DMS 273 (cell line): Measurements from ENCODE around the gene VGLL3.
A peak's percentile ranks its signal among the peaks of the same experiment; 100 is the strongest.
"Not testable (repeated sequence)": the region's sequence is repeated elsewhere in the genome, so short reads cannot be mapped to it uniquely, and the experiment has no call there.

ENCODE experiments used
- DNase-seq: peaks from one replicate; lab custom pipeline; 2025; ENCODE audit not compliant: unreplicated experiment; lab: John Stamatoyannopoulos, UW

The VGLL3 gene

DNA sequence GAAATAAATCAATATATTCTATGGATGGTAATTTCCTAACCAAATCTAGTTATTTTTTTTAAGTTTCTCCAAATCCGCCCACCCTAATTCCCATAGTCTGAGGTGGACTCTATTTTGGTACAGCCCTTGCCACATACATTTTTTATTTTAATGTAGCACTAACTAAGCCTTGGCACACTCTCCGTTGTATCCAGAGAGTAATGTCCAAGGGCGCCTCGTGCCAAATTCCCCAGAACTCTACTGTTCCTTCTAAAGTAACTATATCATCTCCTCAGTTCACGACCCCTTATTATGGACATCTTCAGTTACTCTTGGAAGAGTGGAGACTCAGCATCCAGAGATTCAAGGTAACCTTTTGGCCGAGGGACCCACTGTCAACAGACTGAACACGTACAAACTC lies 1.3 kb downstream of the VGLL3 start:
- no peak for DNase-seq

DNA sequence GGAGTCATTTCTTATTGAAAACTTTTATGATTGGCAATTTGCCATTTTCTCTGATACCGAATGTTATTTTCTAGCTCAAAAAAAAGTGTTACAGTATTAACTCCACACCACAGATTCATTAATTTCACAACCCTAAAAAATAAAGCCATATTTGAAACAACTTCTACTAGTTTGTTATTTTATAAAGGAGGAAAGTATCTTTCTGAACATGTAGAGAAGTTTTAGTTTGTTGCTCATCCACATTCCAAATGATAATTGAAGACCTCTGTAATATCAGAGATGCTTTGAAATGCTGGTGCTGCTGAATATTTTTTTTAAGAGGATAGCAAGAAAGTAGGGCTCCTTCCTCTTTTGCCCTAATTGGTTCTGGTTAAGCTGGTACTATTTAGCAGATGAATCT lies 1.9 kb downstream of the VGLL3 start:
- DNase-seq: no peak

DNA sequence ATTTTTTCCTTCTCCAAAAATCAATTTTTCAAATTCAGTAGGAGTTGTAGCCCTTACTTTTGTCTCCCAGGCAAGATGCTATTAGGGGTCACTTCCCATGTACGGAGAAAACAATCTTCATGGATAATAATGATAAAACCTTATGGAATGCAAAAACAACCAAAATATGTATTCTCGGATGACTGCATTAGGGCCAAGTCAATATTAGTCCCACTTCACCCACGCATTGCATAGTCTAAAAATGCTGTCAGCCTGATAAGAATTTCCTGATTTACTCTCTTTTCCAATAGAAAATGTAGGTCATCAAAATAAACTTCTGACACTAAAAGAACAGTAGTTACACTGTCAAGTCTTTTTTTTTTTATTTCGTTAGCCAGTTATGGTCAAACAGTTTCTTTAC lies 2.7 kb downstream of the VGLL3 start:
- DNase-seq: no peak

DNA sequence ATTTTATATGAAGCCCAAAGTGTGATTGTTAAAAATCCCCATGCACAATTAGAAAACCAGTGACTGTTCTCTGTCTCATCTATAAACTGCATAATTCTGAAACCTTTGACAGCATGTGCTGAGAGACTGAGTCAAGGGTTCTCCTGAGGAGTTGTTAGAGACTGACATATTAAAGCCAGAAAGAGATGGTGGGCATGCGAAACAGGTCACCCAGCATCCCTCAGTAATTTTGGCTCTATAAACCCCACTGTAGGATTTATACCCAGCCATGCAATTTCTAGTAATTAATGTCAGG lies 3.6 kb downstream of the VGLL3 start:
- no peak for DNase-seq

DNA sequence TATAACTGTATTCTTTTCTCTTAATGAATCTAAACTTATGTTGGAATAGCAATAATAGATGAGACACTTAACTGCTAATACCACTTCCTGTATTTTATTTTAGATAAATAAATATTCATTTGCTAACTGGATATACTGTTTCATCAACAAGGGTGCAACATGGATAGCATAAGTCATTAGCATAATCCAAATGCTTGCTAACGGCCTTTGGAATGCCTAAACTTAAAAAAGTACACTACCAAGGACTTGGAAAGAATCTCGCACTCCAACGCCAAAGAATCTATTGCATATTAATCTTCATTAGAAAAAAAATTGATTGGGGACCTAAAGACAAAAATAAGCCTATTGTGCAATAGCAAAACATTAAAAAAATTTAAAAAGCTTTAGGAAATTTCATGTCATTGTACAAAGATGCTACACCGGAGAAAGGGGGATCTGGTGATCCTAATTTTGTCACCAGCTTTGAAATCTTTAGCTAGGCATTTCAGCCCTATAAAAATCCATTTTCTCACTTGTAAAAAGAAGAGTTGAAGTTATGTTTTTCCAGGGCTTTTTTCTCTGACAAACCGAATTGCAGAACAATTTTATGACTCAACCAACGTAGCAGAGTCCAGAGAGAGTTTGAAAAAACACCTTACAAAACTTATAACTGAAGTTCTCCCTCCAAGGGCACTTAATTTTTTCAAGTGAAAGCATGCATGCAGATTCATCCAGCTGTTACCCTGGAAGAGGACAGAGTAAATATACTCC lies 4.1 kb downstream of the VGLL3 start:
- DNase-seq: no peak

DNA sequence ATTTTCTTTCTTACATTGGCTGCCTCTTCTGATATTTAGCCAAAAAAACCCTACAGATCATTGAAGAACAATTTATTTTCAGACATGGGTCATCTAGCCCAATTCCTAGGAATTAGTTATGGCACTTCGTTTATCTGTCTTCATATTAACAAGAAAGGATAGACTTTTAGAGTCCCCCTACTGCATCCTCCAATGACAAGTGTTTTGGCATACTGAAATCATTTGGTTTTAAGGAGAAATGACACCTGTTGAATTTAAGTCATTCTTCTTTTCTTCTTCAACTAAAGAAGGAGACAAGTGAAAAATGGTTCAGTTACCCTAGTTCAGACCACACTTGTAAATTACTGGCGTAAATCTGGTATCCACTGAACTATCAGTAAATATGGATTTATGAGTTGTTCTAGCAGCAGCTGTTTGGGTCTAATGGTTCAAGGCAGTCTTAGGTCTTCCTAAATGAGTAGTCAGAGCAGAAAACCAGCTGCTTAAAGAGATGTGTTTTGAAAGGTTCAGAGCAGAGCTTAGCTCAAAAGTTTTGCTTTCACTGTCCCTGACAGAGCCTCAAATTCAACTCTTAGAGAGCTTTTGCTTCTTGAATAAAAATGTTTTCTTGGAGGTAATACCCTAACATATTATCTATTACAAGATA lies 5.6 kb downstream of the VGLL3 start:
- no peak for DNase-seq

DNA sequence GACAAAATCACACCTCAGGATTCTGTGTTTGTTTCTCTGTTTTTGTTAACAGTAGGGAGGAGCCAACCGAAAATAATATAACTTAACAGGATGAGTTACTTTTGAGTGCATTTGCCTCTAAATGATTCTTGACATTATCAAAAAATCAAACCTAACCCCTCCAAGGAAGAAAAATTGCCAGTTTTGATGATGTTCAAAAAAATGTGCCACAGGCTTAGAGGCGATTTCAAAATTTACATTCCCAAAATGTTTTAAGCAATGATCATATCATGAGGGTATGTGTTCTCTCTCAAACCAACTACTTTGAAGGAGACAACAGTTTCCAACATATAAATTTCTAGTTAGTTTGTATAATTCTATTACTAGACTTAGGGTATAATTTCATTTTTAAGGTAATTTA lies 6.7 kb downstream of the VGLL3 start:
- no peak for DNase-seq

DNA sequence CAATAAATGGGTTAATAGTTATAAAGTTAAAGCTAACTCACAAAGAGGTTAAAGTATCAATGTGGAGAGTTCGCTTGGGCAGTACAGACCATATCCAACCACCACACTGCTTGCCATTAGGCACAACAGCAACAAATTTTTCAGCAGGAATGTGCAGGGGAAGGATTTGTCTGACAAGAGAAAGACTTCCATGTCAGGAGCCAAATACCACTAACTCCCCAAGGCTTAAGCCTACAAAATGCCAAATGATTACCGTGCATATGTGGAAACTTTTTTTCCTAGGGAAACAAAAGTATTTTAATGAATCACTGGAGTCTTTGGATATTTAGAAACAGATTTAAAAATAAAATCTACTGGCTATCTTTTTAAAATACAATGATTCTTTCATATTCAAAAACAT lies 8.1 kb downstream of the VGLL3 start:
- DNase-seq: no peak

DNA sequence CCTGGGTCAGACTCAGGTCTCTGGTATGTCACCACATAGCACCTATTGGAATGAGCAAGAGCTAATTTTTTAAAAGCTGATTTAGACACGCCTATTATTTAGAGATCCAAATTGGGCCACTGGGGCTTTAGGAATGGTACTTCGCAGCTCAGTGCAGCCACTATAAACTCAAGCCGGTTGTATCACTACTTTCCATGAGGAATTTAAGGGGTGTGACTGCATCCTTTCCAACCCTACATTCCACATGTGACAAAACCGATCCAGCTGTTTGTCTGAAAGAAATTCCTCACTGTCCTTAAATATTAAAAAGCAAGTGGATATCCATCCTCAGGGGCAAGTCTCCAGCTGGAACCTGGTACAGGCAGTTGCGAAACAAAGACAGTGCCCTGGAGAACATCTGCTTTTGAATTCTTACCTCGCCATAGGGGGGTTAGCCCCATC lies 12.8 kb downstream of the VGLL3 start:
- no peak for DNase-seq

DNA sequence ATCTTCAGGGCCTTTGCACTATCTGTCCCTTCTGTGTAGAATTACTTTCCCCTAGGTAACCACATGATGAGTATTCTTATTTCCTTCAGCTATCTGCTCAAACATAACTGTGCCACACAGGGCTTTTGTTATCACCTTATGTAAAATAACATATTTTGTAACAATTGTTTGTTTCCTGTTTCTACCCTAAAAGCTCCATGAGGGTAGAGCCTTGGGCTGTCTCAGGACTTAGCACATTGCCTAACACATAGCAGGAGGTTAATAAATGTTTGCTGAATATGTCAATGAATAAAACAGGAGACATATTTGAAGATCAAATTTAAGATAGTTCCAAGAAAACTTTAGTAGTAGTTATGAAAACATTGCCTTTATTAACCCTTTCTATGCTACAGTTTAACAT lies 14.7 kb downstream of the VGLL3 start:
- DNase-seq: no peak

DNA sequence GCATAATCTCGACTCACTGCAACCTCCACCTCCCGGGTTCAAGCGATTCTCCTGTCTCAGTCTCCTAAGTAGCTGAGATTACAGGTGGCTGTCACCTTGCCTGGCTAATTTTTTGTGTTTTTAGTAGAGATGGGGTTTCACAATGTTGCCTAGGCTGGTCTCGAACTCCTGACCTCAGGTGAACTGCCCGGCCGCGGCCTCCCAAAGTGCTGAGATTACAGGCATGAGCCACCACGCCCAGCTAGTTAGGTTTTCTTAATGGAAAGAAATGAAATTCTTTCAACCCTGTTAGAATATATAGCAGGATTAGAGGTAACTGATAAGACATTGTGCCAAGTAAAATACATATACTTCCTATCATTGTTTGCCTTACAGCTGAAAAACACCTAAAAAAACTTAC lies 16.8 kb downstream of the VGLL3 start:
- DNase-seq: not testable (repeated sequence)

DNA sequence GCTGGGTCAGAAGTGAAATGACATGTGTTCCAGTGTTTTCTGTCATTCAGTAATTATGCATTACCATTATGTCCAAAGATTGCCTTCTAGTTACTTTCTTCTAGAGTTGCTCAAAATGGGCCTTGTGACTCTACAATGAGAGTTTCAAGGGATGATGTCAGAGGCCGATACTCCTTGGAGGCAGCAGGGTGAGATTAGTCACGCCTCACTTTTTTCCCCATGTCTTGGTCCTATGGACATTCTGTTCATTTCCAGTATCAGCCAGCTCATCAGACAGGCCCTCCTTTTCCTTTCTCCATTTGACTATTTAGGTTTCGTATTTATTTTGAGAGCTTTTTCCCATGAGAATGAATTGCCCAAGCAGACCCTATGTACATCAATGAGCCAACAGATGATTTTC lies 17.5 kb downstream of the VGLL3 start:
- no peak for DNase-seq

DNA sequence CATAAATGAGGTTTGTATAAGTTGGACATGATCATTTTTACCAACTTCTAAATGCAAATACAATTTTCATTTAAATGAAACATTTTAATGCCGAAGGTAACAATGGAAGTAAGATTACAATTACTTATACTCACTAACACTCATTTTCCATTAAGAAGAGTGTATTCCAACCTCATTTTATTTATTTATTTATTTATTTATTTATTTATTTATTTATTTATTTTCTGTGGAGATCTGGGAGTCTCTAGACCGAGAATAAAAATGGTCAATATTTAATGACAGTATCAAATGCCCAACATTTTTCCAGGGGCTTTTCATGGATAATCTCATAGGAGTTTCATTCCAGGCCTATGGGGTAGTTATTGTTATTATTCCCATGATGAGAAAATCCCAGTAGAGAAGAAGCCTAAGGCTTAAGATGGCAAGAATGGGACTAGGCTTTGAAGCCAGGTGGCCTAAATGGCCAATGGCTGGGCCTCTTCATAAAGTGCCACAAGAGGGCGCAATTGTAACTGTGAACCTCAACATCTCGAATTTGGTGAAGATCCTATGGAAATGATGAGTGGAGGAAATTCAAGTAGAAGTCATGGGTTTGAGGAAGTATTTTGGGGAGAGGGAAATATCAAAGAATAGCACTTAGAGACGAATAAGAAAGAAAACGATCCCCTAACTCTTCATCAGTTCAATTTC lies 21.3 kb downstream of the VGLL3 start:
- DNase-seq: peak; percentile 43

DNA sequence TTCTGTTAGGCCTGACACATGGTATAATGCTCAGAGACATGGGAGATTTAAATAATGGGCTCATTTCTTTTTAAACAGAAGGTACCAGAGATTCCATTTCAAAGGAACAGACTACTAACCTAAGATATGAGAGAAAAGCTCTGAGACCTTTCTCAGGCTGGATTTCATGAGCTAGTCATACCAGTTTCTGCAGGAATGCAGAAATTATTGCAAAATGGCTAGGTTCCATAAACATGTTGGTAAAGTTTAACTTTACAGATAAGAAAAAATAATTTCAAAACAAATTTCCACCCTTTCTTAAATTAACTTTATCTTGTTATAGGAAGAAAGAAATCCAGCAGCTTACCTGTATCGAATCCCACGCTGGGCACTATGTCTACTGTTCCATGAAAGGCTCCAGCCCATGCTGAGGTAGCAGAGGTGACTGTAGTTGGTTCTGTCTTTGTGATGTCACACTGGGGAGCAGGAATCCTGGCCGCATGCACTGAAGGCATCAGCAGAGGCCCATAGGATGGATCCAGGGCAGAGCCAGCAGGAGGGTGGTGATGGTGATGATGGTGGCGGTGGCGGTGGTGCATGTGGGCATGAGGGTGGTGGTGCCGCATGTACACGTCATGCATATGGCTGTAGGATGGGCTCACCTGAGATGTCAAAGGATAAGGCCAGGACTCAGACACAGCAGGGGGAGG lies 22.6 kb downstream of the VGLL3 start:
- DNase-seq: no peak

DNA sequence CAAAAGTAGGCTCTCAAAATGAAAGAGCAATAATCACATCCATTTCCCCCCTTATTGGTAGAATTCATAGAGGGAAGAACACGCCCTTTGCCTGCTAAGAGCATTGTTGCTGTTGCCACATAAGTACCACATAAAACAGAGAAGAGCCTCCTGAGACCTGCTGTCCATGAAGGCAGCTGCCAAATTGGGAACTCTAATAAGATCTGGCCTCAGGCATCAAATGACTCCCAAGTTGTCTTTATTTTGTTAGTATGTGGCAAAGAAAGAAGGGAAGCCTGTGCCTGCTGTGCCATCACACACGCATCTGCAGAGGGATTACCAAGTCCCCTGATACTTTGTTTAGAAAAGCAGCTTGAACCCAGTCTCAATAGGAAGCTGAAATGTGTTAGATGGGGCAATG lies 23.9 kb downstream of the VGLL3 start:
- DNase-seq: no peak

DNA sequence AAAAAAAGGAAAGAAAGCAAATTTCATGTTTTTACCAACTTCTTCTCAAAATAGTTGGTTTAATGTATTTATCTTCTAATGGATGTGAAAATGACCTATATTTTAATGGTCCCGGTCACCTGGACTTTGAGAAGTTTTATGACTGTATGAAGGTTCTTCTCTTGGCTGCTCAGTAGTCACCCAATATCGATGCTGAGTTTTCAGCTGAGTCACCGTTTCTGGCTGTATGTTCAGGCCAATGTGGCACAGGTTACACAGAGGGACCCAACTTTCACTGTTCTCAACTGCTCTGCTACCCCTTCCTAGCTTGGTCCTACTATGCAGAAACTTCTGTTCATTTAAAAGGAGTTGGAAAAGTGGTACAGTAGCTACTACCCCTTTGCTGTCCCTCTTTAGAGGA lies 25.8 kb downstream of the VGLL3 start:
- no peak for DNase-seq

DNA sequence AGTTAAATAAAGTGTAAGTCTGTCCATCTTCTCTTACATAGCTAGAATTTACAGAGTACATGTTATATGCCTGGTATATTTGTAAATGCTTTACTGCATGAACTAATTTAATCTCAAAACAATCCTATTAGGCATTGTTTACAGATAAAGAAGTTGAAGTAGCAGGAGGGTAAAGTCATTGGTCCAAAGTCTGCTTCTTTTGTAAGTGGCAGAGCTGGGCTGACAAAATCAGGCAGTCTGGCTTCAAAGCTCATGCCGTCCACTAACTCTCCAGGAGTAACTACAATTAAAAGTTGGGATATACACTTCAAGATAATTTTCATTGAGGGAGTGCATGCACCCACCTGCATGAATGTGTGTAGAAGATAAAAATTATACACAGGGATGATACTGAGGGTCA lies 27.3 kb downstream of the VGLL3 start:
- DNase-seq: no peak

DNA sequence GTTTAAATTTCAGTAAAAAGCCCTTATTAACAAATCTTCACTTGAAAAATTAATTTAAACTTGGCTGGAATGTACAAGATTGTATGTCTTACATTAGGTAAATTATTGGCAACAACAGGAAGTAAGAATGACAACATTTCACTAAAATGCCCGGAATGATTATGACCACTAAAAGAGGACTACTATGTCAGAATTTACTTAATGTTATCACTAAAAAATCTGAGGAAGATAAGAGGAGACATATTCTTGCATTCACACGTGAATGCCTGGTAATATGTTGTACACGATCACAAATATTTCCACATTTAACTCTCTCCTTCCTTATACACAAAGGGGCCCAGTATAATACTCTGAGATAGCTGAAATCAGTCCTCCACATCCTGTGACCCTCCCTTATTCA lies 29.7 kb downstream of the VGLL3 start:
- no peak for DNase-seq

DNA sequence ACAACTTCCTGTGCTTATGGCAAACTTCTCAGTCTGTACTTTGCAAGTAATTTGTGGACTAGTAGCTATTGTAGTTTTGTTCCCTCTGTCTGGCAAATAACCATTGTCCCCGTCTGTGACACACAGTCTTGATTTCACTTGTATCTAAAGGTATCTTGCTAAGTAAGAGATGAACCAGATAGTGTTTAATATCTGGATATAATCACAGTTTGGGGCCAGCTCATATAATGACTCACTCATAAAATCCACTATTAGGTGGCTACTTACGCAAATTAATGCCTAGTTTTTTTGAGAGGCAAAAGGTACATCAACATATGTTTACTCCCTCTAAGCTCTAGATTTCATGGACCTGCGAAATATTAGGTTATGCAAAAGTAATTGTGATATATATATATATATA lies 30.4 kb downstream of the VGLL3 start:
- no peak for DNase-seq

DNA sequence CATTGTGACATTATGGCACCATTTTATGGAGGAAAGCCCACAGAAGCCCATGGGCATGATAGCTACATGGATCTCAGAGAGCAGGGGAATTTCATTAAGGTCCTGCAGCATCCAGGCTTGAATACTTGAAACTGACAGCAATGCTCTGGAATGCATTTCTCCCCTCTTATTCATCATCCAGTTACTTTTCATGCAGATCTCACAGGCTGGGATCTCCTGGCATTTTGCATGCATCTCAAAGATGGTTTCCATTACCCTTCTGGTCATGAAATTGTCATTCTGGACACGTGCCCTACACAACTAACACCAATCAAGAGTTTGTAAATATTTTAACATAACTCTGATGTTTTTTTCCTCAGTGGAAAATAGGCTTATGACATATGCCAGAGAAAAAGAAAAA lies 32.4 kb downstream of the VGLL3 start:
- no peak for DNase-seq

DNA sequence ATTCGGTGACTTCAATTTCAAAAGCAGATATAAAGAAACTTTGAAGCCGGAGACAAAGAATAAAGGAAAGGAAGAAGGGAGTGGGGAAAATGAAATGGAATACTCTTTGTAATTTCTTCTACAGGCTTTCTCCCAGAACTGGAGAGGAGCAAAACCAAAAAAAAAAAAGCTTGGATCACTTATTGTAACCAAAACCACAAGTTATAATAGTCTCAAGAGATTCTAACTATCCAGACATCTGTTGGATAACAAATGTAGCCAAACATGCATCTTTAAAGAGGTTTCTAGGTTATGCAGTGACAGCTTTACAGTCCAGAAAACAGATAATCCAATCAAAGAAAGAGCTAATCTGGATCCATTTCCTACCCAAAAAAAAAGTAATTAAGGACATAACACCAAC lies 36.2 kb downstream of the VGLL3 start:
- no peak for DNase-seq

DNA sequence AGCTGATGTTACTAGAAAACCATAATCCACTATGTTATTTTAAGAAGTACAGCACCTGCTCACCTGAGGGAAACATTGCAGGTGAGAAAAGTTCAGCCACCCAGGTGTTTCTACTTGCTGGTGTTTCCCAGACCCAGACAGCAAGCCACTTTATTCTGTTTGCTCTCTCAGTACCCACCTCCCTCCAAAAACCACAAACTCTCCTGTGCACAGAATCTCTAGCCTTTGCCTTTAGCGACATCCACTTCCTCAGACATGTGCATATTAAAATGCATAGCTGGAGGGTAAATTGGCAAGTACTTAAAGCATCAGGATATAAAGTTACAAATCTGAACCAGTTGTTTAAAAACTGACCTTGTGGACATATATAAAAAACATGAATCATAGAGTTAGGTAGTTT lies 36.7 kb downstream of the VGLL3 start:
- no peak for DNase-seq
